Pancreas (tissue), 10 donors: ENCODE measurements around the gene HBQ1. TPM values are rescaled to one million over a fixed set of nuclear protein-coding genes. Genes with fewer than 3 reads are reported as not detected.

Experiments used
- ATAC-seq, 4 donors: fragments of 200-7000 bp; cut with Tn5 transposase; one replicate each; pipeline versions ENCODE4 v1.8.0 to v1.9.1; 2020; ENCODE audit warnings: mild to moderate bottlenecking in 4 of 4, moderate library complexity in 4 of 4
- DNase-seq, 6 donors: peaks; one replicate each; pipeline ENCODE4 v3.0.0-alpha.2; 2020
- FAIRE-seq: peaks from 2 replicates; lab custom pipeline; 2012; peaks lifted over from hg19 to GRCh38; lab: Jason Lieb, UNC
- H3K27ac ChIP-seq, 4 donors: fragments of 200-600 bp; sonication (generic); 1 replicate in 3 of 4; 2 replicates in 1 of 4; pipeline versions ENCODE4 v1.5.0 to v1.8.0; 2020
- H3K27me3 ChIP-seq, 4 donors: fragments of 200-600 bp; one replicate each; pipeline ENCODE4 v1.8.0; 2021
- H3K36me3 ChIP-seq, 3 donors: fragments of 200-600 bp; sonication (generic) in 1 of 3; one replicate each; pipeline versions ENCODE4 v1.5.0 to v1.8.0; 2020 to 2021
- H3K4me1 ChIP-seq, 3 donors: fragments of 200-600 bp; one replicate each; pipeline ENCODE4 v1.8.0; 2021
- H3K4me3 ChIP-seq, 4 donors: fragments of 200-600 bp; sonication (generic) in 2 of 4; one replicate each; pipeline versions ENCODE4 v1.5.0 to v1.8.0; 2020 to 2021
- H3K9me3 ChIP-seq, 4 donors: fragments of 200-600 bp; one replicate each; pipeline ENCODE4 v1.8.0; 2021
- CTCF ChIP-seq, 4 donors: fragments of 200-600 bp; sonication (generic) in 3 of 4; IDR thresholded peaks; one replicate each; pipeline versions ENCODE4 v1.5.0 to v1.8.0; 2021; ENCODE audit warnings: antibody characterized with exemption in 4 of 4
- WGBS, 2 donors: extraction: QIAGEN DNeasy Blood & Tissue Kit; methylation state at CpG; one replicate each; pipeline ENCODE4 v1.1.7; 2013; 5-methylcytosine and 5-hydroxymethylcytosine counted together
- intact Hi-C, 3 donors: fragments of 100-400 bp; cut with DNase I; formaldehyde crosslinking; loops; one replicate each; pipeline versions ENCODE4 v1.11.1 to v1.14.2; 2022
- polyA plus RNA-seq, 2 donors: library from polyadenylated mRNA; stranded (reverse); fragments of 200-250 nt; gene quantifications; one replicate each; pipeline ENCODE4 v1.2.3, GENCODE V29; 2013
- total RNA-seq, 6 donors: library from RNA; stranded (reverse); fragmentation: NEBNext Ultra II Directional in 4 of 6; extraction: Animal tissue kit (Norgen Biotek cat#: 25700) in 4 of 6; gene quantifications; one replicate each; pipeline versions ENCODE4 v1.2.1 to v1.2.4, GENCODE V29; 2021 to 2023
- donor health status: healthy with polysubstance abuse.
- donor health status: DM: no; HTN: no; CAD: no; lungs with moderate emphysema.
- donor health status: DM: no; HTN: no; CAD: no.
- donor health status: control.
- donor health status: control.
- donor health status: Bipolar disorder and iron deficiency.
- donor health status: DM: yes; HTN: yes; CAD: no.
- donor health status: DM: no; HTN: no; CAD: no.
- donor health status: DM: no; HTN: no; CAD: no.
- donor health status: DM: yes; HTN: yes; CAD: no.

The HBQ1 gene
- total and polyA plus RNA-seq, 8 donors, result 0.32 TPM; not detected in 7

GRCh38 chr16:140175-140857, 39.9 kb upstream of the HBQ1 start:
- DNase-seq, result no peak
- FAIRE-seq, result no peak
- Histone ChIP-seq H3K36me3 (no peaks in the 10 kb centered on the region), H3K27me3 (no peaks in the 10 kb centered on the region), H3K9me3 (no peaks in the 10 kb centered on the region), H3K4me1 (peaks cover 0 to 4% (median 0%) of the 10 kb centered on the region in 3 donors), H3K4me3 (no peak overlapping the region), H3K27ac (no peak overlapping the region)
- TF ChIP-seq CTCF (IDR thresholded peaks at IDR 0.05), result no peak
- intact Hi-C loops, result no loop called here
- 65 to 70% methylated on average over 10 of the region's 10 CpGs for WGBS, 2 donors
- ATAC-seq, result no peak

- no peak overlapping the region for H3K27ac ChIP-seq
- TF ChIP-seq CTCF (IDR thresholded peaks at IDR 0.05), result no peak
- FAIRE-seq (no peak), ATAC-seq (no peak), DNase-seq (no peak)
- H3K36me3 ChIP-seq, result no peaks in the 10 kb centered on the region
- WGBS, 2 donors, result 63 to 71% methylated on average over 12 of the region's 12 CpGs
- H3K27me3 ChIP-seq, result no peaks in the 10 kb centered on the region
- intact Hi-C loops, result no loop called here
- no peaks in the 10 kb centered on the region for H3K9me3 ChIP-seq
- no peak overlapping the region for H3K4me3 ChIP-seq
- H3K4me1 ChIP-seq, result no peaks in the 10 kb centered on the region
Measured at GRCh38 chr16:142405-142967, 37.8 kb upstream of the HBQ1 start.

- Histone ChIP-seq H3K4me1 (no peaks in the 10 kb centered on the region), H3K27me3 (no peaks in the 10 kb centered on the region), H3K27ac (no peak overlapping the region), H3K36me3 (no peaks in the 10 kb centered on the region), H3K4me3 (no peak overlapping the region), H3K9me3 (no peaks in the 10 kb centered on the region)
- TF ChIP-seq CTCF (IDR thresholded peaks at IDR 0.05), result no peak
- FAIRE-seq (no peak), ATAC-seq (no peak), DNase-seq (no peak)
- WGBS, 2 donors, result 73 to 80% methylated on average over 6 of the region's 6 CpGs
- intact Hi-C loops, result no loop called here
Measured at GRCh38 chr16:143047-143446, 37.2 kb upstream of the HBQ1 start.

- intact Hi-C loops, result no loop called here
- no peak for FAIRE-seq
- 39 to 47% methylated on average over 6 of the region's 6 CpGs for WGBS, 2 donors
- H3K9me3 ChIP-seq, result no peaks in the 10 kb centered on the region
- H3K4me1 ChIP-seq, result no peaks in the 10 kb centered on the region
- no peaks in the 10 kb centered on the region for H3K36me3 ChIP-seq
- DNase-seq, result no peak
- H3K4me3 ChIP-seq, result no peak overlapping the region
- H3K27me3 ChIP-seq, result no peaks in the 10 kb centered on the region
- no peak for ATAC-seq
- no peak overlapping the region for H3K27ac ChIP-seq
- no peak for TF ChIP-seq CTCF (IDR thresholded peaks at IDR 0.05)
Measured at GRCh38 chr16:143456-143855, 36.8 kb upstream of the HBQ1 start.

GRCh38 chr16:144797-145252, 35.4 kb upstream of the HBQ1 start:
- no peaks in the 10 kb centered on the region for H3K9me3 ChIP-seq
- H3K36me3 ChIP-seq, result no peaks in the 10 kb centered on the region
- intact Hi-C loops, result no loop called here
- 78 to 85% methylated on average over 14 of the region's 14 CpGs for WGBS, 2 donors
- no peak overlapping the region for H3K27ac ChIP-seq
- ATAC-seq (no peak), FAIRE-seq (no peak), DNase-seq (no peak)
- TF ChIP-seq CTCF (IDR thresholded peaks at IDR 0.05), result no peak
- no peaks in the 10 kb centered on the region for H3K27me3 ChIP-seq
- no peak overlapping the region for H3K4me3 ChIP-seq
- no peaks in the 10 kb centered on the region for H3K4me1 ChIP-seq
